ENCODE results near the gene CFHR1. TPM values are rescaled to one million over a fixed set of nuclear protein-coding genes. Genes with fewer than 3 reads are reported as not detected.
"Not testable (repeated sequence)": the region's sequence is repeated elsewhere in the genome, so short reads cannot be mapped to it uniquely, and the experiment has no call there.

The CFHR1 gene
- total and polyA plus RNA-seq, 12 donors = not detected

DNA sequence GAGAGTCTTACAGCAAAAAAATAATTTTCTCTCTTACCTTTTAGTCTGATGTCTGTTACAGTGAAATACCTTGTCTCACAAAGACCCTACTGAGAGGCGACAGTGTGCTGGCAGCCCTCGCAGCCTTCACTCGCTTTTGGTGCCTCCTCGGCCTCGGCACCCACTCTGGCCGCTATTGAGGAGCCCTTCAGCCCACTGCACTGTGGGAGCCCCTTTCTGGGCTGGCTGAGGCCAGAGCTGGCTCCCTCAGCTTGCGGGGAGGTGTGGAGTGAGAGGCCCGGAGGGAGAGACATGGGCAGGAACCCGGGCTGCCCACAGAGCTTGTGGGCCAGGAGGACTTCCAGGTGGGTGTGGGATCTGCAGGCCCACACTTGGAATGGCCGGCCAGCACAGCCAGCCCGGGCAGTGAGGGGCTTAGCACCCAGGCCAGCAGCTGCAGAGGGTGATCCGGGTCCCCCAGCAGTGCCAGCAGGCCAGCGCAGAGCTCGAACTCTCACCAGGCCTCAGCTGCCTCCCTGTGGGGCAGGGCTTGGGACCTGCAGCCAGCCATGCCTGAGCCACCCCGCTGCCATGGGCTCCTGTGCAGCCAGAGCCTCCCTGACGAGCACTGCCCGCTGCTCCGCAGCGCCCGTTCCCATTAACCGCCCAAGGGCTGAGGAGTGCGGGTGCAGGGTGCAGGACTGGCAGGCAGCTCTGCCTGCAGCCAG lies 10.8 kb upstream of the CFHR1 start:
- TF ChIP-seq, protein P1, sequence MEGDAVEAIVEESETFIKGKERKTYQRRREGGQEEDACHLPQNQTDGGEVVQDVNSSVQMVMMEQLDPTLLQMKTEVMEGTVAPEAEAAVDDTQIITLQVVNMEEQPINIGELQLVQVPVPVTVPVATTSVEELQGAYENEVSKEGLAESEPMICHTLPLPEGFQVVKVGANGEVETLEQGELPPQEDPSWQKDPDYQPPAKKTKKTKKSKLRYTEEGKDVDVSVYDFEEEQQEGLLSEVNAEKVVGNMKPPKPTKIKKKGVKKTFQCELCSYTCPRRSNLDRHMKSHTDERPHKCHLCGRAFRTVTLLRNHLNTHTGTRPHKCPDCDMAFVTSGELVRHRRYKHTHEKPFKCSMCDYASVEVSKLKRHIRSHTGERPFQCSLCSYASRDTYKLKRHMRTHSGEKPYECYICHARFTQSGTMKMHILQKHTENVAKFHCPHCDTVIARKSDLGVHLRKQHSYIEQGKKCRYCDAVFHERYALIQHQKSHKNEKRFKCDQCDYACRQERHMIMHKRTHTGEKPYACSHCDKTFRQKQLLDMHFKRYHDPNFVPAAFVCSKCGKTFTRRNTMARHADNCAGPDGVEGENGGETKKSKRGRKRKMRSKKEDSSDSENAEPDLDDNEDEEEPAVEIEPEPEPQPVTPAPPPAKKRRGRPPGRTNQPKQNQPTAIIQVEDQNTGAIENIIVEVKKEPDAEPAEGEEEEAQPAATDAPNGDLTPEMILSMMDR (IDR thresholded peaks at IDR 0.05) = no peak
- no peaks in the 10 kb centered on the region for H3K27me3 ChIP-seq
- H3K4me1 ChIP-seq = no peaks in the 10 kb centered on the region
- no peak overlapping the region for H3K4me3 ChIP-seq
- intact Hi-C loops (cut with DNase I) = no loop called here
- no peaks in the 10 kb centered on the region for H3K36me3 ChIP-seq
- no peak for ATAC-seq
- no peak for DNase-seq
- H3K9me3 ChIP-seq = peaks cover 0 to 3% (median 0%) of the 10 kb centered on the region in 11 donors
- 90 to 92% methylated on average over 15 to 22 of the region's 22 CpGs for WGBS, 2 donors
- H3K27ac ChIP-seq = no peak overlapping the region

DNA sequence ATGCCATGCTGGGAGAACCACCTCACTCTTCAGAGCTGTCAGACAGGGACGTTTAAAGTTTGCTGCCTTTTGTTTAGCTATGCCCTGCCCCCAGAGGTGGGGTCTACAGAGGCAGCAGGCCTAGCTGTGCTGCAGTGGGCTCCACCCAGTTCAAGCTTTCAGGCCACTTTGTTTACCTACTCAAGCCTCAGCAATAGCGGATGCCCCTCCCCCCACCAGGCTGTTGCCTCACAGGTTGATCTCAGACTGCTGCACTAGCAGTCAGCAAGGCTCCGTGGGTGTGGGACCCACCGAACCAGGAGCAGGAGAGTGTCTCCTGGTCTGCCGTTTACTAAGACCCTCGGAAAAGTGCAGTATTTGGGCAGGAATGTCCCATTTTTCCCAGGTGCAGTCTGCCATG lies 2.1 kb upstream of the CFHR1 start:
- H3K27me3 ChIP-seq; intact Hi-C loops (cut with DNase I); DNase-seq: not testable (repeated sequence)

DNA sequence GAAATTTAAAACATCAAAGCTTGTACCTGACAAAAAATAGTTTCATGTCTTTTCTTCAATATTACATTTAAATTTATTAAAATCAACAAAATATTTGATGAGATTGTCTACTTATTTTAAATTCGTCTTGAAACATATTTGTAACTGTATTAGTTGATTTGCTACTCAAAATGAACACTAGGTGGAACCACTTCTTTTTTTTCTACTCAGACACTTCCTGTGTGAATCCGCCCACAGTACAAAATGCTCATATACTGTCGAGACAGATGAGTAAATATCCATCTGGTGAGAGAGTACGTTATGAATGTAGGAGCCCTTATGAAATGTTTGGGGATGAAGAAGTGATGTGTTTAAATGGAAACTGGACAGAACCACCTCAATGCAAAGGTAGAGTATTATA lies 8.3 kb downstream of the CFHR1 start:
- not testable (repeated sequence) for H3K27ac ChIP-seq, H3K9me3 ChIP-seq, H3K4me1 ChIP-seq, DNase-seq, H3K36me3 ChIP-seq, H3K4me3 ChIP-seq, ATAC-seq, H3K27me3 ChIP-seq
- 0 to 2% methylated on average over 4 of the region's 4 CpGs for WGBS, 2 donors
- TF ChIP-seq, protein P1 (IDR thresholded peaks at IDR 0.05) = peak in 5 of 9 donors; percentile 12 to 44 (median 37)
- intact Hi-C loops (cut with DNase I) = loop anchor here in 1 of 10 donors (10.0 kb wide), 1 partner anchor 527 kb away; no protein-coding TSS in a partner anchor

More for the DNA sequence above, 2.1 kb upstream of the CFHR1 start:
- H3K9me3 ChIP-seq, H3K4me1 ChIP-seq, H3K27ac ChIP-seq, ATAC-seq, H3K36me3 ChIP-seq, H3K4me3 ChIP-seq: not testable (repeated sequence)
- 64 to 75% methylated on average over 6 of the region's 6 CpGs for WGBS, 2 donors

DNA sequence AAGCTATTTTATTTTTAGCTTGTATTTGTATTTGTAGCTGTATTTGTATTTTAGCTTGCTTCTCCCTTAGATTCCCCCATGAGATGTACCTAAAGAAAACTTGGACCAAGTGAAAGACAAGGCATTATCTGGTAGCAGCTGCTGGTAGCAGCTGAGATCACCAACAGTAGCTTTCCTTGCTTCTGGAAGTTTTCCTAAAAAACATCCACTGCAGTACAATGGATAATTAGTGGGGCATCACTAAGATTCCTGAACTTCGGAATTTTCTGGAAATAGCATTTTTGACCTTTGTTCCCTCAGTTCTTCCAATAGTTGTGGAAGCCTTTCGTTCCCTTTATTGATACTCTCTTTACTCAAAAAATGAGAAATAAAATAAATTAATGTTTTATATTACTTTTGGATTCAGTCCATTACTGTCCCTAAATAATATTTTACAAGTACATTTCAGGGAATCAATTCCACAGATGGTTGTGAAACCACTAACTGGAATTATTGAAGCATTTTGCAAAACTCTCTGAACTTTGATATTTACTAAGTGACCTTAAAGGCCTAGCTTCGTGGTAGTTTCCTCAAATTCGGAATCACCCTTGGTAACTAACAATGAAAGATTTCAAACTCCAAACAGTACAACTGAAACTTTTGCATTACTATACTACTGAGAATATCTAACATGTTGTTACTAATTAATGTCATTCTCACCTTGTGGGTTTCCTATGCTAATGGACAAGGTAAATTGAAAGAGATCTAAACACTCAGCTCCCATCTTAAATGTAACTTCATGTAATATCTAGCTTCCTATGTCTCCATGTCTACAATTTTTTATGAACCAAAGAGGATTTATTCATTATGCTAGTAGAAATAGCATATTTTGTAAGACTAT lies 30.3 kb downstream of the CFHR1 start:
- H3K4me3 ChIP-seq; H3K27ac ChIP-seq; H3K36me3 ChIP-seq; intact Hi-C loops (cut with DNase I); H3K27me3 ChIP-seq; ATAC-seq; H3K9me3 ChIP-seq; DNase-seq; H3K4me1 ChIP-seq: not testable (repeated sequence)
- WGBS, 2 donors = 70 to 86% methylated on average over 2 of the region's 4 CpGs

DNA sequence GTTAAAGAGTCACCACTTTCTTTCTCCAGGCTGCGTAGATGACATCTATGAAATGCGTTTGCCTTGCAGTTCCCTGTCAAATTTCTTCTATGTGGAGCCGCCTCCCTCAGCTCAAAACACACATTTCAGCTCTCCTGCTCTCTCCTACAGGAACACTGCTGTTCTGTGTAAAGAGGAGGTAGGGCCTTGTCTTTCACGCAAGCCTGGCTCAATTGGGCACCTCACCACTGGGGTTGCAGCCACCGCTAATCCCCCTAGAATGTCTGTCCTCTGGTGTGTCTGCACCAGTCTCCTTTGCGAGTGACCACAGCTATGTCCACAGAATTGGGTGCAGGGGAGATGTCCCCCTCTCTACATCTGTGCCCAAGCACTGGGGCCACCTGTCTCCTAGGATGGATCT lies 36.5 kb downstream of the CFHR1 start:
- DNase-seq = no peak
- WGBS, 2 donors = 88 to 89% methylated on average over 6 of the region's 6 CpGs
- intact Hi-C loops (cut with DNase I) = no loop called here

More for the DNA sequence above, 36.5 kb downstream of the CFHR1 start:
- H3K9me3 ChIP-seq = no peaks in the 10 kb centered on the region
- H3K27me3 ChIP-seq = no peaks in the 10 kb centered on the region
- no peak overlapping the region for H3K4me3 ChIP-seq
- H3K36me3 ChIP-seq = no peaks in the 10 kb centered on the region
- TF ChIP-seq, protein P1 (IDR thresholded peaks at IDR 0.05) = no peak
- H3K4me1 ChIP-seq = no peaks in the 10 kb centered on the region
- no peak overlapping the region for H3K27ac ChIP-seq
- ATAC-seq = no peak
